Measurements from ENCODE around the gene ROR2.

The ROR2 gene

GRCh38 chr9:91736898-91737601, 213.0 kb downstream of the ROR2 start:
- no peak overlapping the region for H3K27ac Mint-ChIP-seq
- no peaks in the 10 kb centered on the region for H3K36me3 Mint-ChIP-seq
- H3K9me3 Mint-ChIP-seq (ENCODE audit: low read depth) = no peaks in the 10 kb centered on the region
- no peak overlapping the region for H3K4me3 Mint-ChIP-seq
- no peaks in the 10 kb centered on the region for H3K27me3 Mint-ChIP-seq
- no peaks in the 10 kb centered on the region for H3K4me1 Mint-ChIP-seq (ENCODE audit: low read depth)

GRCh38 chr9:91736311-91736710, 213.7 kb downstream of the ROR2 start:
- Mint-ChIP-seq H3K27ac (no peak overlapping the region), H3K36me3 (no peaks in the 10 kb centered on the region), H3K4me3 (no peak overlapping the region), H3K9me3 (ENCODE audit: low read depth) (no peaks in the 10 kb centered on the region), H3K27me3 (no peaks in the 10 kb centered on the region), H3K4me1 (ENCODE audit: low read depth) (no peaks in the 10 kb centered on the region)

GRCh38 chr9:91735049-91735448, 215.0 kb downstream of the ROR2 start:
- no peak overlapping the region for H3K4me3 Mint-ChIP-seq

GRCh38 chr9:91734371-91734981, 215.6 kb downstream of the ROR2 start:
- no peaks in the 10 kb centered on the region for H3K4me1 Mint-ChIP-seq (ENCODE audit: low read depth)
- H3K27ac Mint-ChIP-seq = no peak overlapping the region
- H3K27me3 Mint-ChIP-seq = no peaks in the 10 kb centered on the region
- no peaks in the 10 kb centered on the region for H3K36me3 Mint-ChIP-seq
- H3K4me3 Mint-ChIP-seq = no peak overlapping the region
- no peaks in the 10 kb centered on the region for H3K9me3 Mint-ChIP-seq (ENCODE audit: low read depth)

More at GRCh38 chr9:91735049-91735448, 215.0 kb downstream of the ROR2 start:
- Mint-ChIP-seq H3K27ac (no peak overlapping the region), H3K4me1 (ENCODE audit: low read depth) (no peaks in the 10 kb centered on the region), H3K36me3 (no peaks in the 10 kb centered on the region), H3K9me3 (ENCODE audit: low read depth) (no peaks in the 10 kb centered on the region), H3K27me3 (no peaks in the 10 kb centered on the region)

GRCh38 chr9:91733006-91733624, 216.9 kb downstream of the ROR2 start:
- Mint-ChIP-seq H3K27me3 (no peaks in the 10 kb centered on the region), H3K4me1 (ENCODE audit: low read depth) (no peaks in the 10 kb centered on the region), H3K9me3 (ENCODE audit: low read depth) (no peaks in the 10 kb centered on the region), H3K4me3 (no peak overlapping the region), H3K36me3 (no peaks in the 10 kb centered on the region), H3K27ac (no peak overlapping the region)

GRCh38 chr9:91732187-91733005, 217.6 kb downstream of the ROR2 start:
- no peak overlapping the region for H3K27ac Mint-ChIP-seq
- no peaks in the 10 kb centered on the region for H3K27me3 Mint-ChIP-seq
- H3K4me3 Mint-ChIP-seq = no peak overlapping the region
- no peaks in the 10 kb centered on the region for H3K4me1 Mint-ChIP-seq (ENCODE audit: low read depth)
- H3K36me3 Mint-ChIP-seq = no peaks in the 10 kb centered on the region
- H3K9me3 Mint-ChIP-seq (ENCODE audit: low read depth) = no peaks in the 10 kb centered on the region

- H3K4me3 Mint-ChIP-seq = no peak overlapping the region
- no peaks in the 10 kb centered on the region for H3K9me3 Mint-ChIP-seq (ENCODE audit: low read depth)
- no peaks in the 10 kb centered on the region for H3K4me1 Mint-ChIP-seq (ENCODE audit: low read depth)
- no peaks in the 10 kb centered on the region for H3K36me3 Mint-ChIP-seq
- no peak overlapping the region for H3K27ac Mint-ChIP-seq
- H3K27me3 Mint-ChIP-seq = no peaks in the 10 kb centered on the region
These were observed 219.2 kb downstream of the ROR2 start for GRCh38 chr9:91730806-91731205.

- no peak overlapping the region for H3K4me3 Mint-ChIP-seq
- no peaks in the 10 kb centered on the region for H3K36me3 Mint-ChIP-seq
- H3K9me3 Mint-ChIP-seq (ENCODE audit: low read depth) = no peaks in the 10 kb centered on the region
- no peaks in the 10 kb centered on the region for H3K27me3 Mint-ChIP-seq
- no peak overlapping the region for H3K27ac Mint-ChIP-seq
- no peaks in the 10 kb centered on the region for H3K4me1 Mint-ChIP-seq (ENCODE audit: low read depth)
These were observed 220.5 kb downstream of the ROR2 start for GRCh38 chr9:91729558-91729842.

- no peaks in the 10 kb centered on the region for H3K36me3 Mint-ChIP-seq
- H3K27me3 Mint-ChIP-seq = no peaks in the 10 kb centered on the region
- H3K27ac Mint-ChIP-seq = no peak overlapping the region
- H3K4me3 Mint-ChIP-seq = no peak overlapping the region
- H3K4me1 Mint-ChIP-seq (ENCODE audit: low read depth) = no peaks in the 10 kb centered on the region
- H3K9me3 Mint-ChIP-seq (ENCODE audit: low read depth) = no peaks in the 10 kb centered on the region
These were observed 222.1 kb downstream of the ROR2 start for GRCh38 chr9:91727972-91728371.

- Mint-ChIP-seq H3K36me3 (no peaks in the 10 kb centered on the region), H3K9me3 (ENCODE audit: low read depth) (no peaks in the 10 kb centered on the region), H3K27ac (no peak overlapping the region), H3K4me1 (ENCODE audit: low read depth) (no peaks in the 10 kb centered on the region), H3K27me3 (no peaks in the 10 kb centered on the region), H3K4me3 (no peak overlapping the region)
These were observed 222.6 kb downstream of the ROR2 start for GRCh38 chr9:91727316-91727861.

GRCh38 chr9:91726406-91727100, 223.5 kb downstream of the ROR2 start:
- no peaks in the 10 kb centered on the region for H3K36me3 Mint-ChIP-seq
- H3K4me3 Mint-ChIP-seq = no peak overlapping the region
- H3K27ac Mint-ChIP-seq = no peak overlapping the region
- H3K4me1 Mint-ChIP-seq (ENCODE audit: low read depth) = no peaks in the 10 kb centered on the region
- peaks cover 2% of the 10 kb centered on the region for H3K27me3 Mint-ChIP-seq
- H3K9me3 Mint-ChIP-seq (ENCODE audit: low read depth) = no peaks in the 10 kb centered on the region

- Mint-ChIP-seq H3K36me3 (no peaks in the 10 kb centered on the region), H3K27me3 (peaks cover 2% of the 10 kb centered on the region), H3K27ac (no peak overlapping the region), H3K4me3 (no peak overlapping the region), H3K4me1 (ENCODE audit: low read depth) (no peaks in the 10 kb centered on the region), H3K9me3 (ENCODE audit: low read depth) (no peaks in the 10 kb centered on the region)
These were observed 224.4 kb downstream of the ROR2 start for GRCh38 chr9:91725651-91726050.

- H3K4me1 Mint-ChIP-seq (ENCODE audit: low read depth) = no peaks in the 10 kb centered on the region
- no peaks in the 10 kb centered on the region for H3K36me3 Mint-ChIP-seq
- no peak overlapping the region for H3K4me3 Mint-ChIP-seq
- H3K9me3 Mint-ChIP-seq (ENCODE audit: low read depth) = no peaks in the 10 kb centered on the region
- no peak overlapping the region for H3K27ac Mint-ChIP-seq
- peaks cover 4% of the 10 kb centered on the region for H3K27me3 Mint-ChIP-seq
These were observed 225.2 kb downstream of the ROR2 start for GRCh38 chr9:91724609-91725505.

GRCh38 chr9:91724068-91724440, 226.0 kb downstream of the ROR2 start:
- peaks cover 8% of the 10 kb centered on the region for H3K27me3 Mint-ChIP-seq
- no peaks in the 10 kb centered on the region for H3K36me3 Mint-ChIP-seq
- no peaks in the 10 kb centered on the region for H3K4me1 Mint-ChIP-seq (ENCODE audit: low read depth)
- H3K9me3 Mint-ChIP-seq (ENCODE audit: low read depth) = no peaks in the 10 kb centered on the region
- H3K4me3 Mint-ChIP-seq = no peak overlapping the region
- no peak overlapping the region for H3K27ac Mint-ChIP-seq

Measured in activated naive CD8-positive, alpha-beta T cell (primary cell).